ENCODE measurements around the gene NOVA2. TPM values are rescaled to one million over a fixed set of nuclear protein-coding genes. Genes with fewer than 3 reads are reported as not detected.

NOVA2 gene
- total RNA-seq, 2 donors from 2014 or later, result 0.03 TPM; not detected in 1

GRCh38 chr19:45935267-45935666 lies 38.4 kb downstream of the NOVA2 start:
- no peak for ATAC-seq (replicated peaks)
- H3K27me3 Mint-ChIP-seq, result peaks cover 40% of the 10 kb centered on the region
- H3K4me1 Mint-ChIP-seq, result peaks cover 6% of the 10 kb centered on the region
- no peaks in the 10 kb centered on the region for H3K36me3 Mint-ChIP-seq (ENCODE audit: low read depth)
- H3K9me3 Mint-ChIP-seq, result peaks cover 3% of the 10 kb centered on the region
- H3K27ac Mint-ChIP-seq, result no peak overlapping the region
- H3K4me3 Mint-ChIP-seq, result no peak overlapping the region

- Mint-ChIP-seq H3K4me3 (no peak overlapping the region), H3K36me3 (ENCODE audit: low read depth) (no peaks in the 10 kb centered on the region), H3K27me3 (peaks cover 41% of the 10 kb centered on the region), H3K4me1 (peaks cover 6% of the 10 kb centered on the region), H3K27ac (no peak overlapping the region), H3K9me3 (peaks cover 3% of the 10 kb centered on the region)
- ATAC-seq (replicated peaks), result no peak
Measured at GRCh38 chr19:45934551-45935230, 39.0 kb downstream of the NOVA2 start.

GRCh38 chr19:45933759-45934158 lies 39.9 kb downstream of the NOVA2 start:
- Mint-ChIP-seq H3K4me3 (no peak overlapping the region), H3K36me3 (ENCODE audit: low read depth) (no peaks in the 10 kb centered on the region), H3K27me3 (peaks cover 37% of the 10 kb centered on the region)

GRCh38 chr19:45931055-45931454 lies 42.6 kb downstream of the NOVA2 start:
- peaks cover 5% of the 10 kb centered on the region for H3K4me1 Mint-ChIP-seq
- H3K4me3 Mint-ChIP-seq, result no peak overlapping the region
- H3K27me3 Mint-ChIP-seq, result peaks cover 30% of the 10 kb centered on the region
- no peaks in the 10 kb centered on the region for H3K9me3 Mint-ChIP-seq
- H3K27ac Mint-ChIP-seq, result peak overlapping the region; percentile 9
- ATAC-seq (replicated peaks), result no peak
- H3K36me3 Mint-ChIP-seq (ENCODE audit: low read depth), result no peaks in the 10 kb centered on the region

More at GRCh38 chr19:45933759-45934158, 39.9 kb downstream of the NOVA2 start:
- Mint-ChIP-seq H3K9me3 (peaks cover under 1% of the 10 kb centered on the region), H3K27ac (no peak overlapping the region), H3K4me1 (peaks cover 6% of the 10 kb centered on the region)
- ATAC-seq (replicated peaks), result no peak

- H3K27me3 Mint-ChIP-seq, result peaks cover 17% of the 10 kb centered on the region
- H3K36me3 Mint-ChIP-seq (ENCODE audit: low read depth), result no peaks in the 10 kb centered on the region
- H3K9me3 Mint-ChIP-seq, result no peaks in the 10 kb centered on the region
- no peak overlapping the region for H3K27ac Mint-ChIP-seq
- ATAC-seq (replicated peaks), result no peak
- H3K4me1 Mint-ChIP-seq, result peaks cover 5% of the 10 kb centered on the region
- no peak overlapping the region for H3K4me3 Mint-ChIP-seq
Measured at GRCh38 chr19:45929247-45929646, 44.4 kb downstream of the NOVA2 start.

- no peaks in the 10 kb centered on the region for H3K36me3 Mint-ChIP-seq (ENCODE audit: low read depth)
- peaks cover 5% of the 10 kb centered on the region for H3K4me1 Mint-ChIP-seq
- peak overlapping the region; percentile 70 for H3K4me3 Mint-ChIP-seq
- ATAC-seq (replicated peaks), result peak; percentile 99
- no peaks in the 10 kb centered on the region for H3K9me3 Mint-ChIP-seq
- H3K27ac Mint-ChIP-seq, result peak overlapping the region; percentile 12
- peaks cover 13% of the 10 kb centered on the region for H3K27me3 Mint-ChIP-seq
Measured at GRCh38 chr19:45927565-45928261, 46.0 kb downstream of the NOVA2 start.

- no peak overlapping the region for H3K27ac Mint-ChIP-seq
- peaks cover 5% of the 10 kb centered on the region for H3K4me1 Mint-ChIP-seq
- H3K27me3 Mint-ChIP-seq, result peaks cover 3% of the 10 kb centered on the region
- no peaks in the 10 kb centered on the region for H3K9me3 Mint-ChIP-seq
- ATAC-seq (replicated peaks), result no peak
- no peaks in the 10 kb centered on the region for H3K36me3 Mint-ChIP-seq (ENCODE audit: low read depth)
- H3K4me3 Mint-ChIP-seq, result no peak overlapping the region
Measured at GRCh38 chr19:45924891-45925447, 48.7 kb downstream of the NOVA2 start.

- peak; percentile 13 for ATAC-seq (replicated peaks)
- Mint-ChIP-seq H3K9me3 (no peaks in the 10 kb centered on the region), H3K4me3 (no peak overlapping the region), H3K4me1 (no peaks in the 10 kb centered on the region), H3K36me3 (ENCODE audit: low read depth) (no peaks in the 10 kb centered on the region), H3K27ac (no peak overlapping the region), H3K27me3 (peaks cover 7% of the 10 kb centered on the region)
Measured at GRCh38 chr19:45922281-45922680, 51.4 kb downstream of the NOVA2 start.

GRCh38 chr19:45920458-45920857 lies 53.2 kb downstream of the NOVA2 start:
- Mint-ChIP-seq H3K36me3 (ENCODE audit: low read depth) (no peaks in the 10 kb centered on the region), H3K27me3 (peaks cover 11% of the 10 kb centered on the region), H3K4me1 (peaks cover 3% of the 10 kb centered on the region), H3K27ac (no peak overlapping the region), H3K9me3 (no peaks in the 10 kb centered on the region), H3K4me3 (no peak overlapping the region)
- peak; percentile 36 for ATAC-seq (replicated peaks)

- ATAC-seq (replicated peaks), result no peak
- H3K27me3 Mint-ChIP-seq, result peaks cover 11% of the 10 kb centered on the region
Measured at GRCh38 chr19:45919678-45920077, 54.0 kb downstream of the NOVA2 start.

GRCh38 chr19:45918721-45919120 lies 54.9 kb downstream of the NOVA2 start:
- Mint-ChIP-seq H3K4me1 (peaks cover 3% of the 10 kb centered on the region), H3K4me3 (no peak overlapping the region), H3K9me3 (no peaks in the 10 kb centered on the region), H3K27me3 (peaks cover 12% of the 10 kb centered on the region), H3K36me3 (ENCODE audit: low read depth) (no peaks in the 10 kb centered on the region), H3K27ac (no peak overlapping the region)
- ATAC-seq (replicated peaks), result peak; percentile 30

More at GRCh38 chr19:45919678-45920077, 54.0 kb downstream of the NOVA2 start:
- H3K27ac Mint-ChIP-seq, result no peak overlapping the region
- H3K4me1 Mint-ChIP-seq, result peaks cover 3% of the 10 kb centered on the region
- H3K4me3 Mint-ChIP-seq, result no peak overlapping the region
- H3K36me3 Mint-ChIP-seq (ENCODE audit: low read depth), result no peaks in the 10 kb centered on the region
- no peaks in the 10 kb centered on the region for H3K9me3 Mint-ChIP-seq

- Mint-ChIP-seq H3K9me3 (no peaks in the 10 kb centered on the region), H3K4me1 (peaks cover 3% of the 10 kb centered on the region), H3K27ac (no peak overlapping the region), H3K36me3 (ENCODE audit: low read depth) (no peaks in the 10 kb centered on the region), H3K4me3 (no peak overlapping the region), H3K27me3 (peaks cover 18% of the 10 kb centered on the region)
- ATAC-seq (replicated peaks), result peak; percentile 82
Measured at GRCh38 chr19:45917421-45918091, 56.1 kb downstream of the NOVA2 start.

GRCh38 chr19:45913874-45914830 lies 59.5 kb downstream of the NOVA2 start, which contains the start of gene NANOS2:
NANOS2 (minus strand) TSS chr19:45914778; CDS start chr19:45914693, 85 bp downstream.
- Mint-ChIP-seq H3K4me3 (no peak within 1 kb of the TSS), H3K4me1 (peaks cover 4% of the 10 kb centered on the region), H3K27ac (no peak within 1 kb of the TSS), H3K9me3 (no peaks in the 10 kb centered on the region), H3K27me3 (peaks cover 20% of the 10 kb centered on the region), H3K36me3 (ENCODE audit: low read depth) (no peaks in the 10 kb centered on the region)
- ATAC-seq (replicated peaks), result no peak
